HG02642 (cell line): ENCODE data around the gene WNT4.
"Not testable (repeated sequence)": the region's sequence is repeated elsewhere in the genome, so short reads cannot be mapped to it uniquely, and the experiment has no call there.

Experiments used
- ATAC-seq: cut with Tn5 transposase; IDR thresholded peaks from one replicate; pipeline ENCODE4 v1.9.1; 2021; ENCODE audit warnings: mild to moderate bottlenecking; ENCODE audit not compliant: unreplicated experiment, poor library complexity

The WNT4 gene

GRCh38 chr1:22114083-22115012 is 28.5 kb downstream of the WNT4 start:
- ATAC-seq, result no peak

- ATAC-seq, result no peak
These were observed 30.3 kb downstream of the WNT4 start for GRCh38 chr1:22112554-22112953.

- ATAC-seq, result no peak
These were observed 31.3 kb downstream of the WNT4 start for GRCh38 chr1:22111620-22112019.

- no peak for ATAC-seq
These were observed 31.8 kb downstream of the WNT4 start for GRCh38 chr1:22111115-22111514.

- no peak for ATAC-seq
These were observed 32.9 kb downstream of the WNT4 start for GRCh38 chr1:22110016-22110415.

- no peak for ATAC-seq
These were observed 34.4 kb downstream of the WNT4 start for GRCh38 chr1:22108339-22109105.

- no peak for ATAC-seq
These were observed 35.8 kb downstream of the WNT4 start for GRCh38 chr1:22107126-22107525.

- ATAC-seq, result no peak
These were observed 37.2 kb downstream of the WNT4 start for GRCh38 chr1:22105611-22106207.

GRCh38 chr1:22104865-22105437 is 37.9 kb downstream of the WNT4 start:
- ATAC-seq, result no peak

- ATAC-seq, result no peak
These were observed 38.8 kb downstream of the WNT4 start for GRCh38 chr1:22104094-22104493.

- no peak for ATAC-seq
These were observed 40.2 kb downstream of the WNT4 start for GRCh38 chr1:22102746-22103145.

- ATAC-seq, result no peak
These were observed 40.9 kb downstream of the WNT4 start for GRCh38 chr1:22101995-22102394.

- ATAC-seq, result no peak
These were observed 41.7 kb downstream of the WNT4 start for GRCh38 chr1:22101199-22101598.

- ATAC-seq, result no peak
These were observed 42.7 kb downstream of the WNT4 start for GRCh38 chr1:22100168-22100567.

- no peak for ATAC-seq
These were observed 44.1 kb downstream of the WNT4 start for GRCh38 chr1:22098752-22099151.

GRCh38 chr1:22096463-22096862 is 46.4 kb downstream of the WNT4 start:
- ATAC-seq, result no peak

GRCh38 chr1:22096036-22096435 is 46.9 kb downstream of the WNT4 start:
- no peak for ATAC-seq

GRCh38 chr1:22093513-22093912 is 49.4 kb downstream of the WNT4 start:
- no peak for ATAC-seq

GRCh38 chr1:22092026-22092768 is 50.7 kb downstream of the WNT4 start:
- ATAC-seq, result not testable (repeated sequence)

GRCh38 chr1:22090867-22091266 is 52.0 kb downstream of the WNT4 start:
- ATAC-seq, result no peak
